MCF 10A (cell line): ENCODE results near the gene SELENOI. TPM values are rescaled to one million over a fixed set of nuclear protein-coding genes. Genes with fewer than 3 reads are reported as not detected.
A peak's percentile ranks its signal among the peaks of the same experiment; 100 is the strongest.

ENCODE experiments used
- BruUV-seq: library from RNA; stranded (reverse); fragments of 400-500 nt; replicated peaks from 2 replicates; lab custom pipeline; 2021; lab: Mats Ljungman, UMichigan
- CTCF ChIA-PET: fragments of 300-600 bp; sonication (Branson Sonifier 250); formaldehyde crosslinking; extraction: SDS; loops from one replicate; lab custom pipeline; 2021; ENCODE audit warnings: antibody characterized with exemption, inconsistent platforms; lab: Yijun Ruan, JAX
- POLR2A ChIA-PET: fragments of 300-600, 350-650 bp; sonication (Branson Sonifier 250); formaldehyde crosslinking; extraction: SDS; loops from one replicate; lab custom pipeline; 2020; ENCODE audit warnings: antibody characterized with exemption, inconsistent platforms; lab: Yijun Ruan, JAX
- DNase-seq: peaks from one replicate; pipeline ENCODE4 v3.0.0-alpha.2; 2018; ENCODE audit not compliant: unreplicated experiment
- H3K27ac Mint-ChIP-seq: one replicate; pipeline ENCODE4 v1.8.0; 2022; ENCODE audit warnings: mild to moderate bottlenecking, low read depth, mixed read lengths; ENCODE audit not compliant: unreplicated experiment
- H3K27me3 Mint-ChIP-seq: one replicate; pipeline ENCODE4 v1.8.0; 2022; ENCODE audit warnings: mixed read lengths; ENCODE audit not compliant: insufficient read depth, unreplicated experiment
- H3K36me3 Mint-ChIP-seq: one replicate; pipeline ENCODE4 v1.8.0; 2022; ENCODE audit warnings: mild to moderate bottlenecking, moderate library complexity, mixed read lengths; ENCODE audit not compliant: insufficient read depth, unreplicated experiment
- H3K4me1 Mint-ChIP-seq: one replicate; pipeline ENCODE4 v1.8.0; 2022; ENCODE audit warnings: mixed read lengths; ENCODE audit not compliant: insufficient read depth, unreplicated experiment
- H3K4me3 Mint-ChIP-seq: one replicate; pipeline ENCODE4 v1.8.0; 2022; ENCODE audit warnings: mild to moderate bottlenecking, moderate library complexity, mixed read lengths; ENCODE audit not compliant: unreplicated experiment
- H3K9me3 Mint-ChIP-seq: one replicate; pipeline ENCODE4 v1.8.0; 2022; ENCODE audit warnings: mixed read lengths; ENCODE audit not compliant: unreplicated experiment
- CTCF ChIP-seq: fragments of 200-600 bp; IDR thresholded peaks from one replicate; pipeline ENCODE4 v1.8.0; 2022; ENCODE audit warnings: antibody characterized with exemption, mild to moderate bottlenecking; ENCODE audit not compliant: unreplicated experiment
- intact Hi-C: fragments of 100-400 bp; cut with micrococcal nuclease; formaldehyde crosslinking; loops from 2 replicates; pipeline ENCODE4 v1.14.1; 2022
- total RNA-seq: library from RNA; stranded (reverse); gene quantifications from 2 replicates; pipeline ENCODE4 v1.2.3, GENCODE V29; 2022

SELENOI gene
- total RNA-seq, 1 experiment from 2014 or later = 51.0 TPM

GRCh38 chr2:26355038-26355995, 9.4 kb downstream of the SELENOI start:
- Mint-ChIP-seq H3K4me3 (peak overlapping the region; percentile 44), H3K9me3 (no peaks in the 10 kb centered on the region), H3K36me3 (peaks cover 26% of the 10 kb centered on the region), H3K27ac (peak overlapping the region; percentile 56), H3K4me1 (peaks cover 64% of the 10 kb centered on the region), H3K27me3 (no peaks in the 10 kb centered on the region)
- DNase-seq = peak; percentile 96
- BruUV-seq = TSS peak; percentile 58
- CTCF ChIA-PET = interaction anchor here (0.6 to 1.3 kb wide), 9 partner anchors 10 to 1012 kb away, joined by 3 to 4 read pairs (median 3); no protein-coding TSS in a partner anchor
- POLR2A ChIA-PET = interaction anchor here (0.6 to 7.0 kb wide), 12 partner anchors 8 to 146 kb away, joined by 3 to 121 read pairs (median 5); partner anchors contain the start of genes ADGRF3, HADHA, HADHB and SELENOI
- no peak for TF ChIP-seq CTCF
- intact Hi-C loops = no loop called here

GRCh38 chr2:26356111-26356510, 10.2 kb downstream of the SELENOI start:
- Mint-ChIP-seq H3K27me3 (no peaks in the 10 kb centered on the region), H3K4me3 (peak overlapping the region; percentile 22), H3K9me3 (no peaks in the 10 kb centered on the region), H3K36me3 (peaks cover 24% of the 10 kb centered on the region), H3K4me1 (peaks cover 64% of the 10 kb centered on the region), H3K27ac (peak overlapping the region; percentile 56)
- no peak for TF ChIP-seq CTCF
- ChIA-PET POLR2A (interaction anchor here (0.6 to 7.0 kb wide), 10 partner anchors 10 to 147 kb away, joined by 3 to 121 read pairs (median 6); partner anchors contain the start of genes ADGRF3, HADHA, HADHB and OTOF), CTCF (interaction anchor here (0.6 to 1.3 kb wide), 7 partner anchors 9 to 861 kb away, joined by 3 to 4 read pairs (median 3); partner anchors contain the start of genes ADGRF3 and SELENOI)
- BruUV-seq = no TSS peak
- no peak for DNase-seq
- intact Hi-C loops = no loop called here

- ChIA-PET CTCF (interaction anchor here (0.9 to 1.3 kb wide), 4 partner anchors 10 to 29 kb away, joined by 3 to 4 read pairs (median 3); partner anchors contain the start of genes ADGRF3 and SELENOI), POLR2A (interaction anchor here (0.6 to 7.0 kb wide), 6 partner anchors 9 to 121 kb away, joined by 4 to 121 read pairs (median 6); partner anchors contain the start of genes ADGRF3, HADHA, HADHB and OTOF)
- H3K36me3 Mint-ChIP-seq = peaks cover 24% of the 10 kb centered on the region
- no peaks in the 10 kb centered on the region for H3K27me3 Mint-ChIP-seq
- intact Hi-C loops = no loop called here
- no peak for TF ChIP-seq CTCF
- no peak overlapping the region for H3K4me3 Mint-ChIP-seq
- peaks cover 57% of the 10 kb centered on the region for H3K4me1 Mint-ChIP-seq
- no peaks in the 10 kb centered on the region for H3K9me3 Mint-ChIP-seq
- H3K27ac Mint-ChIP-seq = peak overlapping the region; percentile 56
- DNase-seq = no peak
- no TSS peak for BruUV-seq
Measured at GRCh38 chr2:26356771-26357170, 10.8 kb downstream of the SELENOI start.

- Mint-ChIP-seq H3K4me1 (peaks cover 48% of the 10 kb centered on the region), H3K9me3 (no peaks in the 10 kb centered on the region), H3K36me3 (peaks cover 18% of the 10 kb centered on the region), H3K27me3 (no peaks in the 10 kb centered on the region), H3K4me3 (no peak overlapping the region), H3K27ac (no peak overlapping the region)
- no peak for TF ChIP-seq CTCF
- POLR2A ChIA-PET = no interaction called here
- CTCF ChIA-PET = no interaction called here
- no TSS peak for BruUV-seq
- intact Hi-C loops = no loop called here
- no peak for DNase-seq
Measured at GRCh38 chr2:26359886-26360473, 14.0 kb downstream of the SELENOI start.
